ENCODE data around the gene ERVK3-1.
"Not testable (repeated sequence)": the region's sequence is repeated elsewhere in the genome, so short reads cannot be mapped to it uniquely, and the experiment has no call there.

GRCh38 chr19:58348080-58348479 is 42.9 kb downstream of the ERVK3-1 start:
- TF ChIP-seq POLR2AphosphoS5, POLR2A, EP300 (IDR thresholded peaks at IDR 0.05): not testable (repeated sequence)
- TF ChIP-seq, protein P1, sequence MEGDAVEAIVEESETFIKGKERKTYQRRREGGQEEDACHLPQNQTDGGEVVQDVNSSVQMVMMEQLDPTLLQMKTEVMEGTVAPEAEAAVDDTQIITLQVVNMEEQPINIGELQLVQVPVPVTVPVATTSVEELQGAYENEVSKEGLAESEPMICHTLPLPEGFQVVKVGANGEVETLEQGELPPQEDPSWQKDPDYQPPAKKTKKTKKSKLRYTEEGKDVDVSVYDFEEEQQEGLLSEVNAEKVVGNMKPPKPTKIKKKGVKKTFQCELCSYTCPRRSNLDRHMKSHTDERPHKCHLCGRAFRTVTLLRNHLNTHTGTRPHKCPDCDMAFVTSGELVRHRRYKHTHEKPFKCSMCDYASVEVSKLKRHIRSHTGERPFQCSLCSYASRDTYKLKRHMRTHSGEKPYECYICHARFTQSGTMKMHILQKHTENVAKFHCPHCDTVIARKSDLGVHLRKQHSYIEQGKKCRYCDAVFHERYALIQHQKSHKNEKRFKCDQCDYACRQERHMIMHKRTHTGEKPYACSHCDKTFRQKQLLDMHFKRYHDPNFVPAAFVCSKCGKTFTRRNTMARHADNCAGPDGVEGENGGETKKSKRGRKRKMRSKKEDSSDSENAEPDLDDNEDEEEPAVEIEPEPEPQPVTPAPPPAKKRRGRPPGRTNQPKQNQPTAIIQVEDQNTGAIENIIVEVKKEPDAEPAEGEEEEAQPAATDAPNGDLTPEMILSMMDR (IDR thresholded peaks at IDR 0.05), result not testable (repeated sequence)
